Stomach smooth muscle (tissue), 2 donors: ENCODE results near the gene HNRNPD.
"Not testable (repeated sequence)": the region's sequence is repeated elsewhere in the genome, so short reads cannot be mapped to it uniquely, and the experiment has no call there.

Experiments used
- H3K27ac ChIP-seq: one replicate; pipeline ENCODE4 v1.7.0; 2013; ENCODE audit warnings: mild to moderate bottlenecking, low read length, inconsistent platforms
- H3K27me3 ChIP-seq, 2 donors: one replicate each; pipeline ENCODE4 v1.7.0; 2013; ENCODE audit warnings: low read length in 2 of 2; ENCODE audit not compliant: insufficient read depth in 2 of 2, control insufficient read depth in 1 of 2
- H3K36me3 ChIP-seq, 2 donors: one replicate each; pipeline ENCODE4 v1.7.0; 2013; ENCODE audit warnings: low read length in 2 of 2; ENCODE audit not compliant: control insufficient read depth in 2 of 2, insufficient read depth in 2 of 2
- H3K4me1 ChIP-seq: one replicate; pipeline ENCODE4 v1.7.0; 2013; ENCODE audit warnings: low read length; ENCODE audit not compliant: control insufficient read depth, insufficient read depth
- H3K4me3 ChIP-seq, 2 donors: one replicate each; pipeline ENCODE4 v1.7.0; 2013; ENCODE audit warnings: low read length in 2 of 2
- H3K9ac ChIP-seq, 2 donors: one replicate each; pipeline ENCODE4 v1.7.0; 2013; ENCODE audit warnings: low read length in 2 of 2, mild to moderate bottlenecking in 1 of 2
- H3K9me3 ChIP-seq, 2 donors: one replicate each; pipeline ENCODE4 v1.7.0; 2013; ENCODE audit warnings: low read length in 2 of 2; ENCODE audit not compliant: control insufficient read depth in 2 of 2
- donor health status: healthy.
- donor health status: Pancreatic carcinoma.

Gene HNRNPD

DNA sequence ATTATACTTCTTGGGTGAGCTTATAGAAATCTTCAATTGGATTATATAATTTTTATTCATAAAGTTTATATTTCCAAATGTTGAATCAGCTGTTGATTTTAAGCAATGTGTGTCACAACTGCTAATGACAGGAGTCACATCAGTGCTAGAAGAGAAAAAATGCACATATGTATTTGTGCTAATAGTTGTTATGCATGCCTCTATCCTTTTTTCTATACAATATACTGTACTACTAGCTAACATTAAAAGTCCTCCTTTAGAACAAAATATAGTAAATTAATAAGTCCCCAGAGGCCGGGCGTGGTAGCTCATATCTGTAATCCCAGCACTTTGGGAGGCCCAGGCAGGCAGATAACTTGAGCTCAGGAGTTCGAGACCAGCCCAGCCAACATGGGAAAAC is 23.7 kb upstream of the HNRNPD start:
- Histone ChIP-seq H3K36me3 (no peaks in the 10 kb centered on the region), H3K9me3 (no peaks in the 10 kb centered on the region), H3K4me3 (no peak overlapping the region), H3K27ac (no peak overlapping the region), H3K4me1 (no peaks in the 10 kb centered on the region), H3K27me3 (no peaks in the 10 kb centered on the region), H3K9ac (no peak overlapping the region)

DNA sequence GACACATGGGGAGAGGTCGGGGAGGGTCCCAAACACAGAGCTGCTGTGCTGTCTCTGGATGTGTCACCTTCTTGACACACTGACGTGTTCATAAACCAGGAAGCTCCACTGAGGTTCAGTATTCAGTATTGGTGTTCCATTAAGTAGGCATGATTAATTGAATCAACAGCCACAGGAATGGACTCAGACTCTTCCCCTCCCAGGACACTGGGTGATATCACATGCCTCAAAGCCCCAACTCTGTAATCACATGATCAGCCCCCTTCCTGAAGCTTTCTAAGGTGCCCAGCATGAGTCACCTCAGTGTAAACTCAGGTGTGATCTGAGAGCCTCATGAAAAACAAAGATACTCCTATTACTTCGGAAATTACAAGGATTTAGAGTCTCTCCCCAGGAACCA is 21.1 kb upstream of the HNRNPD start:
- no peaks in the 10 kb centered on the region for H3K36me3 ChIP-seq
- H3K27me3 ChIP-seq, result no peaks in the 10 kb centered on the region
- no peak overlapping the region for H3K4me3 ChIP-seq
- H3K27ac ChIP-seq, result no peak overlapping the region
- H3K9ac ChIP-seq, result no peak overlapping the region
- H3K4me1 ChIP-seq, result no peaks in the 10 kb centered on the region
- H3K9me3 ChIP-seq, result no peaks in the 10 kb centered on the region

DNA sequence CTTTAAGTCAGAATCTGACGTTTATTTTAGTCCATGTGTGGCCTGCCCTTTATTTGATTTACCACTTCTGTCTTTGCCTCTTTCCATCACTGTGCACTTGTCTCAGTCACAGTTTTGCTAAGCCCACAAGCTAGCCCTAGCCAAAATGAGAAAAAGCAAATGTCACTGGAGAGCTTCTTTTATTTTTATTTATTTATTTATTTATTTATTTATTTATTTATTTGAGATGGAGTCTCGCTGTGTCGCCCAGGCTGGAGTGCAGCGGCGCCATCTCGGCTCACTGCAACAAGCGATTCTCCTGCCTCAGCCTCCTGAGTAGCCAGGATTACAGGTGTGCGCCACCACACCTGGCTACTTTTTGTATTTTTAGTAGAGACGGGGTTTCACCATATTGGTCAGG is 16.3 kb upstream of the HNRNPD start:
- H3K9me3 ChIP-seq, H3K9ac ChIP-seq, H3K36me3 ChIP-seq, H3K27me3 ChIP-seq, H3K4me1 ChIP-seq, H3K27ac ChIP-seq, H3K4me3 ChIP-seq: not testable (repeated sequence)

DNA sequence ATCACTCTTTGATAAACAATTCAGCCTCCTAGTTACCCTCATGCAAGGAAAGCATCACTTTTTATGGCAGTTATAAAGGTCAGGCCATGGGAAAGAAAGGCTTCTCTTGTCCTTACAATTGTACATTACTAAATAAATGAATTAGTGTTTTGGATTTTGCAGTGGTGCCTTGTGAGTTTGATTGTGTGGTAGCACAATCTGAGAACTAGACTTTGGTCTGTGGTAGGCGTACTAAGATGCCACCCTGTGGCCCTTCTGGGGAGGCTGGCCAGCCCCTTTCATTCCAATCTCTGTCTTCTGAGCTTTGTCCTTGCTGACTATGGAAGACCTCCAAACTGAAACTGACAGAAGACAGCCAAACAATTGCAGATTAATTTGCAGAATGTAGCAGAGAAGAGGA is 14.6 kb upstream of the HNRNPD start:
- Histone ChIP-seq H3K4me3 (no peak overlapping the region), H3K27me3 (no peaks in the 10 kb centered on the region), H3K4me1 (no peaks in the 10 kb centered on the region), H3K9me3 (no peaks in the 10 kb centered on the region), H3K36me3 (no peaks in the 10 kb centered on the region), H3K27ac (no peak overlapping the region), H3K9ac (no peak overlapping the region)

DNA sequence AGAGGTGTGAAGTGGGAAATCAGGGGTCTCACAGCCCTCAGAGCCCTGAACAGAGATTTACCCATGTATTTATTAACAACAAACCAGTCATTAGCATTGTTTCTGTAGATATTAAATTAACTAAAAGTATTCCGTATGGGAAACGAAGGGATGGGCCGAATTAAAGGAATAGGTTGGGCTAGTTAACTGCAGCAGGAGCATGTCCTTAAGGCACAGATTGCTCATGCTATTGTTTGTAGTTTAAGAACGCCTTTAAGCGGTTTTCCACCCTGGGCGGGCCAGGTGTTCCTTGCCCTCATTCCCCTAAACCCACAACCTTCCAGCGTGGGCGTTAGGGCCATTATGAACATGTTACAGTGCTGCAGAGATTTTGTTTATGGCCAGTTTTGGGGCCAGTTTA is 12.5 kb upstream of the HNRNPD start:
- not testable (repeated sequence) for H3K27me3 ChIP-seq, H3K36me3 ChIP-seq, H3K4me3 ChIP-seq, H3K9me3 ChIP-seq, H3K4me1 ChIP-seq, H3K27ac ChIP-seq, H3K9ac ChIP-seq

DNA sequence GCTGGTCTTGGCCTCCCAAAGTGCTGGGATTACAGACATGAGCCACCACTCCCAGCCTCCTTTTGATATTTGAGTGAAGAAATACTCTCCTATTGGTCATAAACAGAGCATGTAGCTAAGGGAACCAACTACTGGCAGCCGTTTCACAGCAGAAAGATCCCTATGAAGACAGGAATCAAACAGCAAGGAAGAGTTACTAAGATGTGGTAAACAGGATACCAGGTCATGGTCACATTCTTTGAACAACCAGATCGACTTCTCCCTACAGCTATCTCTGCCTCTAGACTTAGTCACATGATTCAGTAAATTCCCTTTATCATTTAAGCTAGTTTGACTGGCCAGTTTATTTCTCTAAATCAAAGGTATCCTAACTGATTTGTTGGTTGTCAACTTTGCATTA is 9.0 kb upstream of the HNRNPD start:
- Histone ChIP-seq H3K4me1 (no peaks in the 10 kb centered on the region), H3K4me3 (no peak overlapping the region), H3K9me3 (no peaks in the 10 kb centered on the region), H3K27me3 (no peaks in the 10 kb centered on the region), H3K9ac (no peak overlapping the region), H3K36me3 (no peaks in the 10 kb centered on the region), H3K27ac (no peak overlapping the region)

DNA sequence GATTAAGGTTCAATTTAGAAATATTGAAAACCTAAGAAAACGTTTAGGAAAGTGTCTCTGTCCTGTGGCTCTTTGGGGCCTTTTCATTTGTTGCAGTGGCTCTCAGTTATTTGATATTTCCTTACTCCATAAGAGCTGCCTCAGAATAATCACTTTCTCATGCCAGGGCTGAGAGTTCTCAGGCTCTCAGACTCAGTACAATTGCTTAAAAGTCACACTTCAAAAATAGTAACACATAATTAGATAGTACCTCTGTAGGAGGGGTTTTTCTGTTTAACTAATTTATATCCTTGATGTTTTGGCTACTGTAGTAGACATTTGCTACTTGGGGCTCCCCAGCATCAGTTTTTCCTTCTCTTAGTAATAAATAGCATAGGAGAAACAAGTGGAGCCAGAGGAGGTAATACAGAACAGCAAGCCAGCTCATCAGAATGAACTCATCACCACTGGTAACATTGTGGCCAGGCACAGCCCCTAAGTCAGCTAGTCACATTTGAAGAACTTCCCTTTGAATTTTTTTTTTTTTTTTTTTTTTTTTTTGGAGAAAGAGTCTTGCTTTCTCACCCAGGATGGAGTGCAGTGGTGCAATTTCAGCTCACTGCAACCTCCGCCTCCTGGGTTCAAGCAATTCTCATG is 8.0 kb upstream of the HNRNPD start:
- Histone ChIP-seq H3K4me1 (no peaks in the 10 kb centered on the region), H3K27ac (no peak overlapping the region), H3K27me3 (no peaks in the 10 kb centered on the region), H3K4me3 (no peak overlapping the region), H3K36me3 (no peaks in the 10 kb centered on the region), H3K9me3 (no peaks in the 10 kb centered on the region), H3K9ac (no peak overlapping the region)

DNA sequence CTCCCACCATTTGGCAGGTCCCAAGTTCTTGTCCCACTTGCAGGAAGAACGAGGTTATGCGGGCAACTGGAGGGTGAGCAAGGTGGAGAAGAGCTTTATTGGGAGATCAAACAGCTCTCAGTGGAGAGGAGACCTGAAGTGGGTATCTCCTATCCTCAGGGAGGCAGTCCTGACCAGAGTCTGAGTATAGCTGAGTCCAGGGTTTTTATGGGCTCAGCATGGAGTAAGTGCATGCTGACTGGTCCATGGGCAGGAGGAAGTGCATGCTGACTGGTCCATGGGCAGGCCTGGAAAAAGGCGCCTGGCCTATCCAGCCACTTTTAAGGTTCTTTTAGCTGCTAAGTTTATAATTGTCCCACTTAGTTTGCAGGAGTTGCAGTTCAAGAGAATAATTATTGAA is 7.4 kb upstream of the HNRNPD start:
- H3K9ac ChIP-seq, result no peak overlapping the region
- no peaks in the 10 kb centered on the region for H3K36me3 ChIP-seq
- no peaks in the 10 kb centered on the region for H3K9me3 ChIP-seq
- no peak overlapping the region for H3K27ac ChIP-seq
- H3K27me3 ChIP-seq, result no peaks in the 10 kb centered on the region
- no peak overlapping the region for H3K4me3 ChIP-seq
- H3K4me1 ChIP-seq, result no peaks in the 10 kb centered on the region

DNA sequence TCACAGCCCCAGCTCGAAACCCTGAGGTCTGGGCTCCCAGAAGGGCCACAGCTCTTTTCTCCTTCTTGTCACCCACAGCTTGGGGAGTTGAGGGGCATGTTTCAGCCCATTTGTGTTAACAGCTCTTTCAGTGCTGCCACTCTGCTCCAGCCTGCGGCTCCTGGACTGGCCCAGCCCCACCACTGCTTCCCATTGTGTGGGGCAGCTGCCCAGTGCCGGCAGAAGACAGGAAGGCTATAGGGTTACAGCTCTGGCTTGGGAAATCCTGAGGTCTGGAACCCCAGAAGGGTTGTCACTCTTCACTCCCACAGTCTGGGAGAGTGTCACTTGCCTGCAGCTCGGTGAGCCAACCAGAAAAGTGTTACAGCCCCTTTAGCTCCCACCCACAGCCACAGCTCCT is 7.0 kb upstream of the HNRNPD start:
- H3K27me3 ChIP-seq, result no peaks in the 10 kb centered on the region
- H3K27ac ChIP-seq, result no peak overlapping the region
- H3K4me1 ChIP-seq, result no peaks in the 10 kb centered on the region
- H3K36me3 ChIP-seq, result no peaks in the 10 kb centered on the region
- H3K9me3 ChIP-seq, result no peaks in the 10 kb centered on the region
- no peak overlapping the region for H3K9ac ChIP-seq
- no peak overlapping the region for H3K4me3 ChIP-seq

DNA sequence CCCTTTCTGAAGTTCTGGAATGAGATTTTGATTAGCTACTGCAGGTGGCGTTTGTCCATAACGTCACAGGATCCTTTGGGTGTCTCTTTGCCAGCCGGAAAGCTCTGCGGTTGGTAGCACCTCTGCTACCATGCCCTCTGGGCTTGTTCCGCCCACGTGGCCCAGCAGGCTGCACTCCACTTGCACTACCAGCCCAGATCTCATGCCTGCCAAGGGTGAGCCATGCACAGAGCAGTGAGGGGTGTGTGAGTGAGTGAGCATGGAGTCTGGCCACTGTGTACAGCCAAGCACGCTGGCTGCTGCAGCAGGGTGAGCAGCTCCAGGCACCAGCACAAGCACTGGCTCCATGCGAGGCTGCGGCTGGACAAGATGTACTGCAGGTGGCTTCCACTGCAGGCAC is 6.6 kb upstream of the HNRNPD start:
- Histone ChIP-seq H3K27ac (no peak overlapping the region), H3K4me3 (no peak overlapping the region), H3K4me1 (no peaks in the 10 kb centered on the region), H3K9ac (no peak overlapping the region), H3K9me3 (no peaks in the 10 kb centered on the region), H3K27me3 (no peaks in the 10 kb centered on the region), H3K36me3 (no peaks in the 10 kb centered on the region)

DNA sequence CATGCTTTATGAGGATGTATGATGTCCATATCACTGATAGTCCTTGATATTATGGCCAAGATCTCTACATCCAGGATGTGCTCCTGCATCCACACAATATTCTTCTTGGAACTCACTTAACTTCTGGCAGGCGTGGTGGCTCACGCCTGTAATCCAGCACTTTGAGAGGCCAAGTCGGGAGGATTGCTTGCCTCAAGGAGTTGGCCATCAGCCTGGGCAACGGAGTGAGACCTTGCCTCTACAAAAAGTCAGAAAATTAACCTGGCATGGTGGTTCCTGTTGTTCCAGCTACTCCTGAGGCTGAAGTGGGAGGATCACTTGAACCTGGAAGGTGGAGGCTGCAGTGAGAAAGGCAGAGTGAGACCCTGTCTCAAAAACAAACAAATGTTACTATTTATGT is 2.3 kb upstream of the HNRNPD start:
- Histone ChIP-seq H3K36me3 (no peaks in the 10 kb centered on the region), H3K9me3 (no peaks in the 10 kb centered on the region), H3K27me3 (no peaks in the 10 kb centered on the region), H3K4me1 (peaks cover 6% of the 10 kb centered on the region), H3K4me3 (peak overlapping the region; percentile 22 to 96), H3K9ac (no peak overlapping the region), H3K27ac (no peak overlapping the region)
